Keratinocyte (primary cell): ENCODE results near the gene LAS1L.

Experiments used
- CTCF ChIP-seq, 3 experiments: IDR thresholded peaks in 1 of 3; conservative IDR thresholded peaks in 1 of 3; optimal IDR thresholded peaks in 1 of 3; 2 replicates in 2 of 3; 3 replicates in 1 of 3; pipeline versions ENCODE3 to v1.5.1; 2011; ENCODE audit warnings: low read length in 3 of 3, mild to moderate bottlenecking in 3 of 3, moderate library complexity in 2 of 3, control low read depth in 1 of 3, inconsistent platforms in 1 of 3; ENCODE audit not compliant: insufficient read depth in 2 of 3; ENCODE audit errors: extremely low read depth in 1 of 3
- EZH2 ChIP-seq: IDR thresholded peaks from one replicate; pipeline ENCODE4 v1.6.1; 2012; ENCODE audit warnings: inconsistent platforms, mild to moderate bottlenecking, low read length, moderate library complexity

- TF ChIP-seq EZH2: no peak
- TF ChIP-seq CTCF (optimal IDR thresholded peaks at IDR 0.05 in 1 of 3, IDR thresholded peaks at IDR 0.05 in 1 of 3, conservative IDR thresholded peaks at IDR 0.05 in 1 of 3; ENCODE audit: extremely low read depth in 1 of 3, insufficient read depth in 2 of 3, low read length in 3 of 3): no peak
Measured at GRCh38 chrX:65551489-65552339, 17.1 kb upstream of the LAS1L start.
